ENCODE data around the gene SNTA1.

DNA sequence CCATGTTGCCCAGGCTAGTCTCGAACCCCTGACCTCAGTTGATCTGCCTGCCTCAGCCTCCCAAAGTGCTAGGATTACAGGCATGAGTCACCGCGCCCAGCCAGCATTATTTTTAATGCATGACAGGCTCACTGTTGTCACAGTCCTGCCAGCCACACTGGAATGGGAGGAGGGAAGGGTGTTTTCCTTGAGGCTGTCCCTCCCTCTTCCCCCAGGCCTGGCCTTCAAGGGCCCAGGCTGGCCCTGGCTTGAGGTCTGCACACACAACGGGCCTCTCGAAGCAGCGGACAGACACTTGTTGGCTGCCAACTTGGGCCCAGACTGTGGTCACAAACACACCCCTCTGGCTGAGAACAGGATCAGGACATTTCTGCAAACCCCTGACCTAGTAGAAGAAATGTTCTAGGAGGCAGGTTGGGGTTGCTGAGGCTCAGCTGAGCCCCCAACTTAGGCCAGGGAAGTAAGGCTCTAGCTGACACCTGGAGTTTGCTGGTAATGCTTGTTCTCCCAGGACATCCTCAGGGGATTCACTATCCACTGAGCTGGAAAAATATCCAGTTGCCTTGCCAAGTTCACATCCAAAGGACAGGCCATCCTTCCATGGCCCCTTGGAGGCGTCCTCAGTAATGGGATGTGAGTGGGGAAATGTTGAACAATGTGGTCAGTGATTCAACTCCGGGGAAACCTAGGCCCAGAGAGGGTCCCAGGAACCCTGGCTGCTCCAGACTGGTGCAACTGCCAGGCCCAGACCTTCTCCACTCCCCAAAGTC is 9.9 kb downstream of the SNTA1 start:
- TF ChIP-seq, protein P1, sequence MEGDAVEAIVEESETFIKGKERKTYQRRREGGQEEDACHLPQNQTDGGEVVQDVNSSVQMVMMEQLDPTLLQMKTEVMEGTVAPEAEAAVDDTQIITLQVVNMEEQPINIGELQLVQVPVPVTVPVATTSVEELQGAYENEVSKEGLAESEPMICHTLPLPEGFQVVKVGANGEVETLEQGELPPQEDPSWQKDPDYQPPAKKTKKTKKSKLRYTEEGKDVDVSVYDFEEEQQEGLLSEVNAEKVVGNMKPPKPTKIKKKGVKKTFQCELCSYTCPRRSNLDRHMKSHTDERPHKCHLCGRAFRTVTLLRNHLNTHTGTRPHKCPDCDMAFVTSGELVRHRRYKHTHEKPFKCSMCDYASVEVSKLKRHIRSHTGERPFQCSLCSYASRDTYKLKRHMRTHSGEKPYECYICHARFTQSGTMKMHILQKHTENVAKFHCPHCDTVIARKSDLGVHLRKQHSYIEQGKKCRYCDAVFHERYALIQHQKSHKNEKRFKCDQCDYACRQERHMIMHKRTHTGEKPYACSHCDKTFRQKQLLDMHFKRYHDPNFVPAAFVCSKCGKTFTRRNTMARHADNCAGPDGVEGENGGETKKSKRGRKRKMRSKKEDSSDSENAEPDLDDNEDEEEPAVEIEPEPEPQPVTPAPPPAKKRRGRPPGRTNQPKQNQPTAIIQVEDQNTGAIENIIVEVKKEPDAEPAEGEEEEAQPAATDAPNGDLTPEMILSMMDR (IDR thresholded peaks at IDR 0.05): no peak
- no peak for TF ChIP-seq POLR2A (IDR thresholded peaks at IDR 0.05)

All from Peyer's patch (tissue), 4 donors.